Adipose tissue (tissue), 3 donors: Measurements from ENCODE around the gene MFGE8. TPM values are rescaled to one million over a fixed set of nuclear protein-coding genes. Genes with fewer than 3 reads are reported as not detected.
"Not testable (repeated sequence)": the region's sequence is repeated elsewhere in the genome, so short reads cannot be mapped to it uniquely, and the experiment has no call there.

Source experiments
- H3K27ac ChIP-seq: one replicate; pipeline ENCODE4 v1.5.1; 2013; ENCODE audit warnings: low read depth, low read length
- WGBS, 3 donors: extraction: QIAGEN DNeasy Blood & Tissue Kit; methylation state at CpG; one replicate each; pipeline ENCODE4 v1.1.7; 2013; 5-methylcytosine and 5-hydroxymethylcytosine counted together
- polyA plus RNA-seq, 3 donors: library from polyadenylated mRNA; stranded (reverse); fragments of 200-250 nt; gene quantifications; one replicate each; pipeline ENCODE4 v1.2.3, GENCODE V29; 2013
- donor health status: healthy with polysubstance abuse.
- donor health status: Bipolar disorder and iron deficiency.
- donor health status: healthy.

The MFGE8 gene, protein sequence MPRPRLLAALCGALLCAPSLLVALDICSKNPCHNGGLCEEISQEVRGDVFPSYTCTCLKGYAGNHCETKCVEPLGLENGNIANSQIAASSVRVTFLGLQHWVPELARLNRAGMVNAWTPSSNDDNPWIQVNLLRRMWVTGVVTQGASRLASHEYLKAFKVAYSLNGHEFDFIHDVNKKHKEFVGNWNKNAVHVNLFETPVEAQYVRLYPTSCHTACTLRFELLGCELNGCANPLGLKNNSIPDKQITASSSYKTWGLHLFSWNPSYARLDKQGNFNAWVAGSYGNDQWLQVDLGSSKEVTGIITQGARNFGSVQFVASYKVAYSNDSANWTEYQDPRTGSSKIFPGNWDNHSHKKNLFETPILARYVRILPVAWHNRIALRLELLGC
- 100 to 1,000 TPM in 2 of 3 donors, 10 to 100 TPM in 1; 50.5 to 348 (median 303) TPM for polyA plus RNA-seq

DNA sequence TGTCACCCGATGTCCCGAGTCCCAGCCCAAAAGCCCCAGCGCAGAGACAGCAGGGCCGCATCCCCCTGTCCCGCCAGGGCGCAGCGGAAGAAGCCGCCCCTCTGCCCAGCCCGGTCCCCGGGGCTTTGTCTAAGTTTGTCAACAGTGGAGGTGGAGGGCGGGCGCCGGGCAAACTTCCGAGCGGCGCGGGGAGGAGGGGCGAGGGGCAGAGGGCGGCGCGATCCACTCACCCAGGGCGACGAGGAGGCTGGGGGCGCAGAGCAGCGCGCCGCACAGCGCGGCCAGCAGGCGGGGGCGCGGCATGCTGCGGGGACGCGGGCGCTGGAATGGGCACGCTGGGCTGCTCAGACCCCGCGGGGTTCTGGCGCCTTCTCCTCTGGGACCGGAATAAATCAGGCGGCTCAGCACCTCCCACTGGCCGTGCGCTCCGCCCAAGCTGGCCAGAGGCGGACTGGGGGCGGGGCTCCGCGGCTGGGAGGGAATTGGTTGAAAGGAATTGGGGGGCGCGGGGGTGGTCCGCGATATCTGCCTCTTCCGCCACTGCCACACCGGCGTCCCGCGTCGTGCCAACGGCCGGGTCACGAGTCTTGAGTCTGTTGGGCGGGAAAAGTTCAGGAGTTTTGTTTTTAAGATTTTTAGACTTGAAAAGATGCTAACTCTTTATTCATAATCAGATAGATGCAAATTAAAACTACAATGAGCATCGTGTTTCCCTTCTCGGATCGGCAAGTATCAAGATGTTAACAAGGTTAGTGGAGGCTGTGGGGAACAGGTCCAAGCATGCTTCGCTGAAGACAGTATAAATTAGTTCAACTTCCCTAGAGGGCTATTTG is at the start of gene MFGE8:
TSS of gene MFGE8 (minus strand) at position 363 of the 833 bp plus-strand sequence. CDS start at position 303, 60 bp downstream.
- WGBS, 3 donors: 0 to 1% (median 0%) methylated on average over 59 to 67 of the region's 67 CpGs
- no peak within 1 kb of the TSS for H3K27ac ChIP-seq

DNA sequence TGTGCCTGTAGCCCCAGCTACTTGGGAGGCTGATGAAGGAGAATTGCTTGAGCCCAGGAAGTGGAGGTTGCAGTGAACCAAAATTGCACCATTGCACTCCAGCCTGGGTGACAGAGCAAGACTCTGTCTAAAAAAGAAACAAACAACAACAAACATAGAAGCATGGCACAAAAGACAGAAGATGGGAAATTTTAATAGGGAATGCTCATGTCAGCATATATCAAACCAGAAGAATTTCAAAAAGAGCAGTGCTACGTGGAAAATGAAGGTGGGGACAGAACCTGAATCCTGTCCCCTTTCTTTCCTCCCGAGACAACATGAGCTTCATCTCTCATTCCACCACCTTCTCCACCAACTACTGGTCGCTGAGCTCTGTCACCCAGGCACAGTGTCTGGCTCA is 46.3 kb upstream of the MFGE8 start:
- whole genome bisulfite sequencing, 3 donors: 86 to 89% (median 88%) methylated on average over 3 of the region's 3 CpGs
- no peak overlapping the region for H3K27ac ChIP-seq

DNA sequence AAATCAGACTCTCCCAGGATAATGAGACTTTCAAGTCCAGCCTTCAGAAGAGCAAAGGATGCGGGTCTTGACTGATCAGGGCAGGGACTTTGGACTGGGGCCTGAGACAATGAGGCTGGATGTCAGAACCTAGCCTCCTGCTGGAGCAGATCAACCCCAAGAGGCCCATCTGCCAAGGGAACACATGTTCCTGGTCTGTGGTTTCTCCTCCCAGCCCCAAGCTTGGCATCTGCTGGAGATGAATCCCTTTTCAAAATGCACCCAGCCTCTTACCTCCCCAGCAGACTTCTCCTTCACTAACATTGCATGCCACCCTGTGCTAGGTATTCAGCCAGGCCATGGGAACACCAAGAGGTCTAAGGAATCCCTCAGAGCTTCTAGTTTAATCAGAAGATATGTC is 43.7 kb upstream of the MFGE8 start:
- WGBS, 3 donors: 83 to 100% (median 98%) methylated on average over 1 of the region's 1 CpG
- no peak overlapping the region for H3K27ac ChIP-seq

DNA sequence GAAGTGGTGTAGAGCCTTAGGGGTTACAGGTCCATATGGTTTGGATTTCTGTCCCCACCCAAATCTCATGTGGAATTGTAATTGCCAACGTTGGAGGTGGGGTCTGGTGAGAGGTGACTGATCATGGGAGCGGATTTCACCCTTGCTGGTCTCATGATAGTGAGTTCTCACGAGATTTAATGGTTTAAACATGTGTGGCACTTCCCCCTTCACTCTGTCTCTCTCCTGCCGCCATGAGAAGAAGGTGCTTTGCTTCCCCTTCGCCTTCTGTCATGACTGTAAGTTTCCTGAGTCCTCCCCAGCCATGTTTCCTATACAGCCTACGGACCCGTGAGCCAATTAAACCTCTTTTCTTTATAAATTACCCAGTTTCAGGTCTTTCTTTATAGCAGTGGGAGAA is 43.1 kb upstream of the MFGE8 start:
- H3K27ac ChIP-seq: no peak overlapping the region
- WGBS, 3 donors: 70 to 75% (median 74%) methylated on average over 7 of the region's 7 CpGs

DNA sequence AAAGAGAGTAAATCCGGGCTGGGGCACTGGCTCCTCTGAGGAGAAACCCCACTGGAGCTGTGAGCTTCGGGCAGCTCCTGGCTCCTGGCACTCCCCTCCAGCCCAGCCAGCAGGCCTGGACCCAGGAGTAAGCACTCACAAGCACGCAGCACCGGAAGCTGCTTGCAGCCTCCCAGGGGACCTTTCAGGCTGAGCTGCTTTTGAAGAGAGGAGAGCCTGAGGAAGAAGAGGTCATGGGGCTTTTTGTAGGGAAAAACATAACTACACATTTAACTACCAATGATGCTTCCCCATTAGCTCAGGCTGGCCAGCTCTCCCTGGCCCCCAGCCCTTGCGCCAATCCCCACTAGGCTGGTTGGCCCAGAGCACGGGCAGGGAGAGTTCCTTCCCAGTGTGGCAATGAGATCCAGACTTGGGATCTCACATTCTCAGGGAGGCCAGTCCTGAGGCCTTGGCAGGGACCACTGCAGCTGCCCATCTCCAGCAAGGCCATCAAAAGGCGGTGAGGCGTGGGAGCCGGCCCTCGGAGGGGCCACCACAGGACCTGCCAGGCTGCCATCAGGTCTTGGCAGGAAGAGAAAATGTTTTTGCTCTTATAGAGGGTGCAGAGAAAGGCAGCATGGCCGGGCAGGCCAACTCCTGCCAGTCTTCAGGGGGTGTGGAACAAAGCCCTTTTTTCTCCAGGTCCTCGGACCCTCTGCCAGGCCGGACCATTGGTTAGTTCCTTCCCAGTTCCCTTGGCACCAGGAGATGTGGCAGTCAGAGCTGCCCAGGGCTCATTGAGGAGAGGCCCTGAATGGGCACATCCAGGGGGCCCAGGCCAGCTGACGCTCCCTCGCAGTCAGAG is 41.5 kb upstream of the MFGE8 start:
- WGBS, 3 donors: 69 to 76% (median 73%) methylated on average over 15 of the region's 15 CpGs
- no peak overlapping the region for H3K27ac ChIP-seq

DNA sequence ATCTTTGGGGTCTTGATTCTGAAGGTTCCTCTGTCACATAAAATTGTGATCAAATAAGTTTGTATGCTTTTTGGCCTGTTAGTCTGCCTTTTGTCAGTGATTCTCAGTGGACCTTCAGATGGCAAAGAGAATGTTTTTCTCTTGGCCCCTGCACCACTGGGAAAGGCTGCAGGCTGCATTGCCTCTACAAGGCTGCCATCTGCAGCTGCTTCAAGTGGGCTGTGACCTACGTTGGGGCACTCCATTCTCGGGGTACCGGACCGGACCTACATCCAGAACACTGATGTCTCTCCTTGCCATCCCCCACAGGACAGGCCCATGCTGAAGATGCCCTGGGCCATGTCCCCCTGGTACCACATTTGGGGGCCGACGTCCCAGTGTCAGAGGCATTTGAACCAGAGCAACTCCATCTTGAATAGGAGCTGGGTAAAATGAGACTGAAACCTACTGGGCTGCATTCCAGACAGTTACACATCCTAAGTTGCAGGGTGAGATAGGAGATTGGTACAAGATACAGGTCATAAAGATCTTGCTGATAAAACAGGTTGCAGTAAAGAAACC is 37.5 kb upstream of the MFGE8 start:
- WGBS, 3 donors: 88 to 96% (median 96%) methylated on average over 6 of the region's 6 CpGs
- H3K27ac ChIP-seq: no peak overlapping the region

DNA sequence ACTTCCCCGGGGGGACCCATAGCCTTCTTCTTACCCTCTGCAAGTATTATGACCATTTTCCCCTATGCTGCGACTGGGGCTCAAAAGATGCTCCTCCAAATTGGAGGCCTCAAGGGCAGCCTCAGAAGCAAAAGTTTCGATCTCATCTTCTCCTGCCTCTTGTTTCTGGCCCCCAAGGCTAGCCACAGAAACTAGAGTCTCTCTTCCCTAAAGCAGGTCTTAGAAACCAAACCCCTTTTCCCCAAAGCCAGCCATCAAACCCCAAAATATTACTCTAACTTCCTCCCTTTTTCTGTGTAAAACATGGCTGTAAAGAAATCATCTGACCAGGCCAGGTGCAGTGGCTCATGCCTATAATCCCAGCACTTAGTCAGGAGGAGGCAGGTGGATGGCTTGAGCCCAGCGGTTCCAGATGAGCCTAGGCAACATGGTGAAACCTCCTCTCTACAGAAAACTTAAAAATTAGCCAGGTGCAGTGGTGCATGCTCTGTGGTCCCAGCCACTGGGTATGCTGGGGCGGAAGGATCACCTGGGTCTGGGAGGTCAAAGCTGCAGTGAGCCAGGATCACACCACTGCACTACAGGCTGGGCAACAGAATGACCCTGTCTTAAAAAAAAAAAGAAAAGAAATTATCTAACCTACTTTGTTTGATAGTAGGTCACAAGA is 36.7 kb upstream of the MFGE8 start:
- 80 to 92% (median 90%) methylated on average over 5 of the region's 5 CpGs for whole genome bisulfite sequencing, 3 donors
- H3K27ac ChIP-seq: no peak overlapping the region

DNA sequence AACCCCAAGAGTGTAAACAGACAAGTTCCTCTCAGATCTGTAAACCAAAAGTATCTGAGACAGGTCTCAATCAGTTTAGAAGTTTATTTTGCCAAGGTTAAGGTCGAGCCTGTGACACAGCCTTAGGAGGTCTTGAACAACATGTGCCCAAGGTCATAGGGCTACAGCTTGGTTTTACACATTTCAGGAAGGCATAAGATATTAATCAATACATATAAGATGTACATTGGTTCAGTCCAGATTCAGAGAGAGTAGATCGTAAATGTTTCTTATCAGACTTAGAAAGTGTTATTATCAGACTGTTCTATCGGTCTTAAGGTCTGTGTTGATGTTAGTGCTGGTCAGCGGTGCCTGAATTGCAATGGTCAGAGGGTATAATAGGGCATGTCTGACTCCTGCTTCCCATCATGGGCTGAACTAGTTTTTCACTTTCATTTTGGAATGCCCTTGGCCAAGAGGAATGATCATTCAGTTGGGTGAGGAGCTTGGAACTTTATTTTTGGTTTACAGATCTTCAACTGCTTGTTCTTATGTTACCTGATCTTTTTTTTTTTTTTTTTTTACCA is 27.0 kb upstream of the MFGE8 start:
- H3K27ac ChIP-seq: no peak overlapping the region
- WGBS, 3 donors: 66 to 88% (median 76%) methylated on average over 4 of the region's 4 CpGs

DNA sequence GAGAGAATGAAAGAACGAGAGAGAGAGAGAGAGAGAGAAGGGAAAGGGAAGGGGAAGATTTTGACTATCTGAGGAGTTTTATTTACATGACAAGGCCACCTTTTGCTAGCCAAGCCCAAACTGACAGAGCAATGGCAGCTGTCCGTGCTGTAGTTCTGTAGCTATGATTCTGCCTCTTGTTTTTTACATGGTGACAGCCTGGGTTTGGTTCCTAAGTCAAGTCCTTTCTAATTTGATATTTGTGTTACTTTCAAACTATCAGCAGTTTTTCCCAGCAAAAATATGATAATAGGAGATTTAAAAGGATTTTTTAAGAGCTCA is 26.3 kb upstream of the MFGE8 start:
- 66 to 87% (median 85%) methylated on average over 2 of the region's 2 CpGs for WGBS, 3 donors
- no peak overlapping the region for H3K27ac ChIP-seq

DNA sequence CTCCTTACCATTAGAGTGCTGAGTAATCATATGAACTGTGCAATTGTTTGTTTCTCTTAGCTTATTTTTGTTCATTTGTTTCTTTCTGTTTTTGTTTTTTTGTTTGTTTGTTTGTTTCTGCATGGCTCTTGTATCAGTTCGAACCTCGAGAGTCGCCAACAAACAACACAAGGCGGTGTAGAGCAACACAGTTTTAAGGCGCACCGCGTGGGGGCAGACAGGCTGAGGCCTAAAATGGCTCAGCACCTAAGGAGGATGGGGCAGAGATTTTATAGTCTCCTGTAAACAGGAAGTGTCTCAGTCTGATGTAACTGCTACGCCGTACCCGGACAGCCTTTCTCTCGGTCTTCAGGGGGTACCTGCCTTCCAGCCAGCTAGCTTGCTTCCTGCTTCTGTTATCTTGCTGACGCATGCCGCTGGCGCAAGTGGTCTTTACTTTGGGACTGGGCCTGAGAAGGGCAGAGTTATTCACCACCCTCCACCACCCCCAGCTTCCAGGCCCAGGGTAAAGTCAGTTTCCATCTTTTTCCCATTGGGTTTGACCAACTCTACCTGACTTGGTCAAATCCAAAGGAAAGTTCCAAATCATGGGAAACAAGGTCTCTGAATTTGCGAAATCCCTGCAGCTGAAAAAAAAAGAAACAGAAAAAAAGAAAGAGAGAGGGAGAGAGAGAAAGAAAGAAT is 25.8 kb upstream of the MFGE8 start:
- WGBS, 3 donors: 73 to 84% (median 79%) methylated on average over 15 of the region's 15 CpGs
- H3K27ac ChIP-seq: no peak overlapping the region

DNA sequence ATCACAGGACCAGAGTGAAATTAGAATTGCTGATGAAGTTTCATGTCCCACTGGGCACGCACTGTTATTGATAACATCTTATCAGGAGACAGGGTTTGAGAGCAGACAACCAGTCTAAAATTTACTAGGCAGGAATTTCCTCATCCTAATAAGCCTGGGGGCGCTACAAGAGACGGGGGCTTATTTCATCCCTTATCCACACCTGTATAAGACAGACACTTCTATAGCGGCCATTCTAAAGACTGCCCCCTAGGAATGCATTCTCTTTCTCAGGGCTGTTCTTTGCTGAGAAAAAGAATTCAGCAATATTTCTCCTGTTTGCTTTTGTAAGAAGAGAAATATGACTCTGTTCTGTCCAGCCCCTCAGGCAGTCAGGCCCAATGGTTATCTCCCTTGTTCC is 21.3 kb upstream of the MFGE8 start:
- WGBS, 3 donors: 69 to 86% (median 85%) methylated on average over 4 of the region's 4 CpGs
- H3K27ac ChIP-seq: not testable (repeated sequence)

DNA sequence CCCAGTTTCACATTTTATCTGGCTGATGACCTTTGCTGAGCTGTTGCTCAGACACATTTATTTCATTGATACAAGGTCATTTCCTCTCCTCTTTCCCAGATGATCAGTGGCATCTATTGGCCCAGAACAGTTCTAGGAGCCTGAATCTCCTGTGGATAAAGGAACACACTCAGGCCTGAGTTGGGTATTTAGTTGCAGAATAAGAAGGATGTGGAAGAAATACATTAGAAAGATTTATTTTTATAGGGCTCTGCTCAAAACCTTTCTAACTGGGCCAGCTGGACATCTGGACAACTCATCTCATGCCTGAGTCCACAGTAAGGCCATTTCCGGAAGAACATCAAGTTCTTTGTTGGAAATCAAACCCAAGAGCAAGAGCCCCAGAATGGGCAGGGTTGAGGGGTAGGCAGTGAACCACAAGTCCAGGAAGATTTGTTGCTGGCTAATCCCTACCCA is 19.7 kb upstream of the MFGE8 start:
- WGBS, 3 donors: 45 to 89% (median 64%) methylated on average over 1 of the region's 1 CpG
- H3K27ac ChIP-seq: no peak overlapping the region

DNA sequence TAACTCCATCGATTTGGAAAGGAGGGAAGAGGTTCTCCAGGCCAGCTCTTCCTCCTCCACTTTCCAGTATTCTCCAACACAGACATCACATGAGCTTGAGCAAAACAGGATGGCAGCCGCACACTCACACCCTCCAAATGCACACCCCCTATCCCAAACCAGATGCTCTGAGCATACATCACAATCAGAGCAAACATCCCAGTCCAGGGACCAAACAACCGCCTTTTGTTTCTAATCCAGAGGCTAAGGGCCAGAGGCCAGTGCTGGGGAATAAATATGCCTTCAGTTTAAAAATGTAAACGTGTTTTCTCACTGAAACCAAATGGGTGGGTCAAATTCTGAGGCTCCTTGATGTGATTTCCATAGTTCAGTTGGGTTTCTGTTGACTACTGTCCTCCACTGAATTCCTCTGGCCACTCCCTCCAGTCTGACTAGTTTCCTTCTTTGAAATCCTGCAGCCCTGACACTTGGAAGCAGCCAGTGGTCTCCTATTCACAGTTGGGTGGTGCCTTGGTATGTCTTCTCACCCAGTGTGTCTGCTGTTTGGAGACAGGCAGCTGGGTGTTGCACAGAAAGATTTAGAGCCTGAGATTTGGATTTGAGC is 19.2 kb upstream of the MFGE8 start:
- WGBS, 3 donors: 30 to 46% (median 32%) methylated on average over 4 of the region's 4 CpGs
- no peak overlapping the region for H3K27ac ChIP-seq

DNA sequence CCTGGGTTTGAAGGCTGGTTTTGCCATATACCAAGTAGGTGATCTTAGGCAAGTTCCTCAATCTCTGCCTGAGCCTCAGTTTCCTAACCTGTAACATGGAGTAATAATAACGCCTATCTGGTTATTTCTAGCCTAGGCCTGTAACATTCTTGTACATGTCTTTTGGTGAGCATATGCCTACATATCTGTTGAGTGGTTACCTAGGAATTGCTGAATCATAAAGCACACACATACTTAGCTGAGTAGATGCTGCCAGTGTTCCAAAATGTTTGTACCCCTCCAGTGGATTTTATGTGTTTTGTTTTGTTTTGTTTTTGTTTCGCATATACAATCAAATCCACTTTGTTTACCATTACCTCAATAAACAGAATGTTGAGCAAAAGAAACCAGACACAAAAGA is 17.4 kb upstream of the MFGE8 start:
- WGBS, 3 donors: 68 to 94% (median 92%) methylated on average over 2 of the region's 2 CpGs
- H3K27ac ChIP-seq: no peak overlapping the region

DNA sequence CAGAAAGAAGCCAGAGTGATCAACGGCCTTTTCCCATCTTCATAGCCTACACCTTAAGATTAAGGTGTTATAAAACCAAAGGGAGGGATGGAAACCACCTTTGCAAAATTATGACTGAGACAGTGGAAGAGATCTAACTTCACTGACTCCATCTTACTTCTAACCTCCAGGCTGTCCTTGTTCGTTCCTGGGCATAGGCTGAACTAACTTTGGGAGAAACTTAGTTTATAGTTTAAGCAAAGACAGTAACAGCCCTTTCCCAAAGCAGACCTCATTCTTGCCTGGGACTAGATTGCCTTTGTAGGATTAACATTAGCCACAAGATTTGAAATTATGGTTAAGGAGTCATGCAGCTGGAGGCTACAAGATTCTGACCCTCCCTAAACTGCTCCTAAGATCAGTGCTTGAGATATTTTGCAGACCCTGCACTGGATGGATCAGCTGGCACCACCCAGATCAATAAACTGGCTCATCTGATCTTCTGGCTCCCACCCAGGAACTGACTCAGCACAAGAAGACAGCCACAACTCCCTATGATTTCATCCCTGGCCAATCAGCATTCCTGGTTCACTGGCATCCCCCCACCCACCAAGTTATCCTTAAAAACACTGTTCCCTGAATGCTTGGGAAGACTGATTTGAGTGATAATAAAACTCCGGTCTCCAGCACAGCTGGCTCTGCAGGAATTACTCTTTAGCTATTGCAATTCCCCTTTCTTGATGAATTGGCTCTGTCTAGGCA is 16.3 kb upstream of the MFGE8 start:
- H3K27ac ChIP-seq: not testable (repeated sequence)
- 71 to 76% (median 75%) methylated on average over 3 of the region's 3 CpGs for WGBS, 3 donors

DNA sequence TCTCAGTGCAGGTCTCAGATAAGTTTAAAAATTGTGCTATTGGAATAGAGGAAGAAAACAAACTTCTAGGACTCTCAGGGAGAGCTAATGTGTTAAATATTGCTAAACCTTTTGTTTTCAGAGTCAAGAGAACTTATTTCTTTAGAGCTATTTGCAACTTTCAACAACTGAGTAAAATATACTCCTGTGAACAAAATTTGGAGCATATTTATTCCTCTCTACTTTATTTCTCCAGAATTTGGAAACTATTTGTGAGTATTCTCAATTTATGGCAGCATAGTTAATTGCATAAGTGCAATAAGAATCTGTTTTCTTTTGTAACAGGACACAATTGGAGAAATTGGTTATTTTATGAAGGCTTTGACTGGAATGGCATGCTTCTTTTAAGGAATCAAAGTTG is 15.0 kb upstream of the MFGE8 start:
- H3K27ac ChIP-seq: not testable (repeated sequence)
